AG04450 (cell line): ENCODE measurements around the gene SLC37A1. TPM values are rescaled to one million over a fixed set of nuclear protein-coding genes. Genes with fewer than 3 reads are reported as not detected.
A peak's percentile ranks its signal among the peaks of the same experiment; 100 is the strongest.

Experiments used
- CTCF ChIA-PET: fragments of 300-600, 350-600 bp; formaldehyde crosslinking; extraction: SDS; loops from one replicate; lab custom pipeline; 2022; ENCODE audit warnings: antibody characterized with exemption, inconsistent platforms; lab: Charles Lee
- POLR2A ChIA-PET: fragments of 350-600 bp; formaldehyde crosslinking; extraction: SDS; loops from one replicate; lab custom pipeline; 2021; ENCODE audit warnings: antibody characterized with exemption, inconsistent platforms; lab: Yijun Ruan, JAX
- DNase-seq: peaks from one replicate; pipeline ENCODE4 v3.0.0-alpha.2; 2011; ENCODE audit warnings: low read depth, low spot score
- H3K27ac ChIP-seq: one replicate; pipeline ENCODE4 v1.5.1; 2012; ENCODE audit warnings: low read depth, low read length, control low read depth
- H3K27me3 ChIP-seq: one replicate; pipeline ENCODE4 v1.6.0; 2012; ENCODE audit warnings: low read length; ENCODE audit not compliant: control insufficient read depth, insufficient read depth
- H3K4me3 ChIP-seq: 2 replicates; pipeline ENCODE4 v1.5.1; 2011; ENCODE audit warnings: mild to moderate bottlenecking, low read depth, low read length, control low read depth
- H3K9me3 ChIP-seq: 2 replicates; pipeline ENCODE4 v1.5.1; 2012; ENCODE audit warnings: low read length; ENCODE audit not compliant: control insufficient read depth, insufficient read depth
- polyA plus RNA-seq: library from polyadenylated mRNA; depleted of rRNA; stranded (reverse); fragments of >200 nt; gene quantifications from 2 replicates; pipeline ENCODE4 v1.2.3, GENCODE V29; 2011
- TF ChIP-seq, protein P1 (sequence below): IDR thresholded peaks from 2 replicates; pipeline ENCODE4 v1.5.1; 2011; ENCODE audit warnings: low read depth, low read length, control low read depth, inconsistent platforms

SLC37A1 gene
- polyA plus RNA-seq, 1 experiment: 0.05 TPM

DNA sequence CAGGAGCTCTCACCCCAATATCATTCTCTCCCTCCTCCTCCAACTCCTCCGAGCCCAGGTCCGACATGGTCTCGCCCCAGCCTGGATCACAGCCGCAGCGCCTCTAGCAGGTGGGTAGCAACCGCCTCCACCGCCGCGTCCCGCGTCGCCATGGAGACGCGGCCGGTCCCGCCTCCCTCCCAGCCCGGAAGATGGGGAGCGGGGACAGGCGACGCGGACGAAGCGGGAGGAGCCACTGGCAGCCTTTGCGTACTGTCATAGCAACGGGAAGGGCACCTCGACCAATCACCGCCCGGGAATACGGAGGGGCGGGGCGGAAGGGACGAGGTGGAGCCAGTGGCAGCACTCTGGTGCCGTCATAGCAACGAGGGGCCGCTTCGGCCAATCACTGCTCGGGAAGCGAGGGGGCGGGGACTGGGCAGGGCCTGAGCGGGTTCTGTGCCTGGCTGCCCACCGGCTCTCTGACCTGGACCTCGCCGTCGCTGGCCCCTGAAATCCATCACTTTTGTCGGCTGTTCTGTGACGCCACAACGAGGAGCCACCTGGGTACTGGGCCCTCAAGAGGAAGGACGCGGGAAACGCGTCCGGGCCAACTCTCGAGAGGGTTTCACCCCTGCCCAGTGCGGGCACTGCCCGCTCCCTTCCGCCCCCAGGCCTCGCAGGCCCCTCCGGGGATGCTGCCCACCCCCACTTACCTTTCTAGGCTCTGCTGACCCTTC, 17.4 kb upstream of the SLC37A1 start, which contains the start of gene RSPH1:
Gene RSPH1, minus strand, starts transcription at position 105 of the 719 bp plus-strand sequence. Its CDS starts 38 bp downstream, at position 67.
- H3K27me3 ChIP-seq: no peaks in the 10 kb centered on the region
- TF ChIP-seq, protein P1, sequence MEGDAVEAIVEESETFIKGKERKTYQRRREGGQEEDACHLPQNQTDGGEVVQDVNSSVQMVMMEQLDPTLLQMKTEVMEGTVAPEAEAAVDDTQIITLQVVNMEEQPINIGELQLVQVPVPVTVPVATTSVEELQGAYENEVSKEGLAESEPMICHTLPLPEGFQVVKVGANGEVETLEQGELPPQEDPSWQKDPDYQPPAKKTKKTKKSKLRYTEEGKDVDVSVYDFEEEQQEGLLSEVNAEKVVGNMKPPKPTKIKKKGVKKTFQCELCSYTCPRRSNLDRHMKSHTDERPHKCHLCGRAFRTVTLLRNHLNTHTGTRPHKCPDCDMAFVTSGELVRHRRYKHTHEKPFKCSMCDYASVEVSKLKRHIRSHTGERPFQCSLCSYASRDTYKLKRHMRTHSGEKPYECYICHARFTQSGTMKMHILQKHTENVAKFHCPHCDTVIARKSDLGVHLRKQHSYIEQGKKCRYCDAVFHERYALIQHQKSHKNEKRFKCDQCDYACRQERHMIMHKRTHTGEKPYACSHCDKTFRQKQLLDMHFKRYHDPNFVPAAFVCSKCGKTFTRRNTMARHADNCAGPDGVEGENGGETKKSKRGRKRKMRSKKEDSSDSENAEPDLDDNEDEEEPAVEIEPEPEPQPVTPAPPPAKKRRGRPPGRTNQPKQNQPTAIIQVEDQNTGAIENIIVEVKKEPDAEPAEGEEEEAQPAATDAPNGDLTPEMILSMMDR: no peak
- H3K4me3 ChIP-seq: peak within 1 kb of the TSS; percentile 68
- peak; percentile 88 for DNase-seq
- peaks cover 4% of the 10 kb centered on the region; the same call in 1 of the 2 replicates for H3K9me3 ChIP-seq
- H3K27ac ChIP-seq: peak within 1 kb of the TSS; percentile 21
- POLR2A ChIA-PET: no interaction called here
- CTCF ChIA-PET: no interaction called here

DNA sequence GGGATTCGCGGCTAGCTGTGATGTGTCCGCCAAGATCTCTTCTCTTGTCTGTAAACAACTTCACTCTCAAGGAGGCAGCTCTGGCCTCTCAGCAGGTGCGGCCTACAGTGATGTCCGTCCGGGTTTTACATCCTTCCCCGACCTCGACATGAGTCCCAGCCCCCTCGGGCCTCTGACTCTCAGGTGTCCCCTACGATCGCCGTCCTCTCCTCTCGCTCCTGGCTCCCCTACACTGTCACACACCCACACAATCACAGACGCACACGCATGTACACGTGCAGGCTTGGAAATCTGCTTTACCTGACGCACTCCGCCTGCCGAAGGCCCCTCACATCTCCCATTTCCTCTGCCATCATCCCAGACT, 16.8 kb upstream of the SLC37A1 start:
- Histone ChIP-seq H3K4me3 (peak overlapping the region; percentile 68), H3K27ac (peak overlapping the region; percentile 21), H3K9me3 (peaks cover 4% of the 10 kb centered on the region; the same call in 1 of the 2 replicates), H3K27me3 (no peaks in the 10 kb centered on the region)
- no peak for DNase-seq
- CTCF ChIA-PET: interaction anchor here (1.0 kb wide), 1 partner anchor 238 kb away, joined by 3 read pairs; no protein-coding TSS in a partner anchor
- POLR2A ChIA-PET: no interaction called here
- TF ChIP-seq, protein P1: no peak

DNA sequence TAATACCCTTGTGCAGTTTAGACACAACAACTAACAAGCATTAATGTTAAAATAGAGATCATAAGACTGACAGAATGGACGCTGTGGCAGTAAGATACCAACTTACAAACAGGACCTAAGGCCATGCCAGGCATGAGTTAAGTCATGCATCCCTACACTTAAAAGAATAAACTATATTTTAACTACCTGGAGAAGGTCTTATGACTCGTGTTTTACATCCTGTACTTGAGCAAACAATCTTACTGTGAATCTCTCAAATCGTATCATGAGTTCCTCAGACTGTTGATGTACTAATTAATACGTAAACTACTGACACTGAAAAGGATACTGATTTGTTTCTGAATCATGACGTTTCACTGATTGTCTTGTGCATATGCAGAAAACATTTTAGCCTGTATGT, 15.6 kb upstream of the SLC37A1 start:
- ChIA-PET POLR2A (no interaction called here), CTCF (interaction anchor here (1.0 kb wide), 1 partner anchor 239 kb away, joined by 3 read pairs; no protein-coding TSS in a partner anchor)
- Histone ChIP-seq H3K27ac (no peak overlapping the region), H3K9me3 (peaks cover 4% of the 10 kb centered on the region; the same call in 1 of the 2 replicates), H3K4me3 (no peak overlapping the region), H3K27me3 (no peaks in the 10 kb centered on the region)
- TF ChIP-seq, protein P1: no peak
- no peak for DNase-seq

DNA sequence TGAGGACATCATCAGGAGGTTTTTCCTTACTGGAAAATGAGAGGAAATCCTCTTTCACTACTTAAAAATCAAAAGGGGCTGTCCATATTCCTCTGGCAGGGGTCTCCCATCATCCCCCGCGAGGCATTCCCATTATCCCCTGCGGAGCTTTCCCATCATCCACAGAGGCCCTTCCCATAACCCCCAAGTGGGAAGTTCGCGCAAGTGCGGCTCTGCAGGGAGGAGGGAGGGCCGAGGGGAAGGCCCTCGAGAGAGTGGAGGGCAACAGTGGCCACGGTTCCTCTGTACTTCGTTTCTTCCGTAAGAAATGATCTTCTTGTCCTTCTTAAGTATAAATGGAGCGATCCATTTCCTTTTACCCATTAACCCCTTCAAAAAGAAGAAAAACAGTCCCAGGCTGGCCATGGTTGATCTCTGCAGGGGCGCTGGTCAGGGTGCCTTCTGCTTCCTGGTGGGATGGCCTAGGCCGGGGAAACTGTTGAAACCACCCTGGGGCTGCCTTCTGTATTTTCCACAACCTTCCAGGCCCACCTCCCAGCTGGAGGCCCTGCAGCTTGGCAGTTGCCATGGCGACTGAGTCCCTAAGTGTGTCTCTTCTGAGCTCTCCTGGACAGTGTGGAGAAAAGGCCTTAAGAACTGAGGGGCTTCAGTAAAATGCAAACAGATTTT, 14.1 kb upstream of the SLC37A1 start:
- TF ChIP-seq, protein P1: no peak
- ChIA-PET POLR2A (no interaction called here), CTCF (no interaction called here)

DNA sequence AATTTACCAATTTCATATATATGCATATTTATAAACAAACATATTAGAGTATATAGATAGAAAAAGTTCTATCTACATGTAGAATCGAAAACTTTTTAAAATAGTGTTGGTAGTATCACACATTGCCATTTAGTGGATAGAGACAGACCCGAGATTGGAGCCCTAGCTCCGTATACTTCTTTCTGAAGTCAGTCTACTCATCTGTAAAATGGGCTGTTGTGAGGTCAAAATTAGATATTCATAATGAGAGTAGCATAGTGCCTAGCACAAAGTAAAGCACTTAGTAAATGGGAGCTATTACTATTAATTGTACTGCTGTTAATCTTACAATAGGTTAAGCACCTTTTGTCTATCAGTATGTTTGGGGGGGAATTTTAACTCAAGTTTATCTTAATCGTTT, 13.4 kb upstream of the SLC37A1 start:
- H3K27ac ChIP-seq: no peak overlapping the region
- POLR2A ChIA-PET: no interaction called here
- no peak for DNase-seq
- CTCF ChIA-PET: no interaction called here
- peaks cover 4% of the 10 kb centered on the region; the same call in 1 of the 2 replicates for H3K9me3 ChIP-seq
- TF ChIP-seq, protein P1: no peak
- no peaks in the 10 kb centered on the region for H3K27me3 ChIP-seq
- H3K4me3 ChIP-seq: no peak overlapping the region

More for the DNA sequence above, 14.1 kb upstream of the SLC37A1 start:
- no peak overlapping the region for H3K27ac ChIP-seq
- no peak for DNase-seq
- H3K27me3 ChIP-seq: no peaks in the 10 kb centered on the region
- H3K9me3 ChIP-seq: peaks cover 4% of the 10 kb centered on the region; the same call in 1 of the 2 replicates
- no peak overlapping the region for H3K4me3 ChIP-seq
